SK-N-SH treated with all-trans-retinoic acid at 6 μM for 48 hours (cell line): ENCODE data around the gene CCL25.

Source experiments
- GLIS3 ChIP-seq: fragments of 250-450 bp; sonication (Bioruptor Pico); IDR thresholded peaks from 2 replicates; pipeline ENCODE4 v1.5.0; 2020; ENCODE audit warnings: mild to moderate bottlenecking, moderate library complexity
- OSR1 ChIP-seq: fragments of 250-450 bp; sonication (Bioruptor Pico); IDR thresholded peaks from 2 replicates; pipeline ENCODE4 v1.8.0; 2022; ENCODE audit warnings: moderate library complexity, mild to moderate bottlenecking, inconsistent platforms
- TCF4 ChIP-seq: fragments of 250-450 bp; sonication (Bioruptor Pico); IDR thresholded peaks from 2 replicates; pipeline ENCODE4 v1.8.0; 2021; ENCODE audit warnings: mild to moderate bottlenecking, moderate library complexity, borderline replicate concordance
- ZC3H10 ChIP-seq: fragments of 250-450 bp; sonication (Bioruptor Pico); IDR thresholded peaks from 2 replicates; pipeline ENCODE4 v1.5.1; 2021; ENCODE audit warnings: mild to moderate bottlenecking, moderate library complexity
- ZNF565 ChIP-seq: fragments of 450-650 bp; formaldehyde crosslinking; conservative IDR thresholded peaks from 2 replicates; pipeline ENCODE4 v1.5.0; 2020; ENCODE audit warnings: low read depth, mild to moderate bottlenecking, moderate library complexity
- ZNF70 ChIP-seq: fragments of 450-650 bp; formaldehyde crosslinking; IDR thresholded peaks from 2 replicates; pipeline ENCODE4 v1.5.0; 2020; ENCODE audit warnings: mild to moderate bottlenecking, moderate library complexity
- TF ChIP-seq, protein P1 (sequence below): fragments of 250-450 bp; sonication (Bioruptor Pico); IDR thresholded peaks from 2 replicates; pipeline ENCODE4 v1.8.0; 2020; ENCODE audit warnings: mild to moderate bottlenecking, moderate library complexity, borderline replicate concordance

GRCh38 chr19:8021374-8021773, 31.2 kb upstream of the CCL25 start:
- no peak for TF ChIP-seq GLIS3 (CRISPR knock-in tag)
- TF ChIP-seq ZNF70: no peak
- no peak for TF ChIP-seq OSR1 (CRISPR knock-in tag)
- no peak for TF ChIP-seq ZNF565 (CRISPR knock-in tag)
- TF ChIP-seq ZC3H10 (CRISPR knock-in tag): no peak
- no peak for TF ChIP-seq TCF4 (CRISPR knock-in tag)
- TF ChIP-seq, protein P1, sequence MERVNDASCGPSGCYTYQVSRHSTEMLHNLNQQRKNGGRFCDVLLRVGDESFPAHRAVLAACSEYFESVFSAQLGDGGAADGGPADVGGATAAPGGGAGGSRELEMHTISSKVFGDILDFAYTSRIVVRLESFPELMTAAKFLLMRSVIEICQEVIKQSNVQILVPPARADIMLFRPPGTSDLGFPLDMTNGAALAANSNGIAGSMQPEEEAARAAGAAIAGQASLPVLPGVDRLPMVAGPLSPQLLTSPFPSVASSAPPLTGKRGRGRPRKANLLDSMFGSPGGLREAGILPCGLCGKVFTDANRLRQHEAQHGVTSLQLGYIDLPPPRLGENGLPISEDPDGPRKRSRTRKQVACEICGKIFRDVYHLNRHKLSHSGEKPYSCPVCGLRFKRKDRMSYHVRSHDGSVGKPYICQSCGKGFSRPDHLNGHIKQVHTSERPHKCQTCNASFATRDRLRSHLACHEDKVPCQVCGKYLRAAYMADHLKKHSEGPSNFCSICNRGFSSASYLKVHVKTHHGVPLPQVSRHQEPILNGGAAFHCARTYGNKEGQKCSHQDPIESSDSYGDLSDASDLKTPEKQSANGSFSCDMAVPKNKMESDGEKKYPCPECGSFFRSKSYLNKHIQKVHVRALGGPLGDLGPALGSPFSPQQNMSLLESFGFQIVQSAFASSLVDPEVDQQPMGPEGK (CRISPR knock-in tag): no peak
